Ectodermal cell (in vitro differentiated cells): ENCODE results near the gene TFF3.

ENCODE experiments used
- H3K27ac ChIP-seq: 2 replicates; pipeline ENCODE4 v1.7.0; 2013; ENCODE audit warnings: mild to moderate bottlenecking, low read depth, low read length; ENCODE audit not compliant: insufficient read depth, poor library complexity, severe bottlenecking
- H3K27me3 ChIP-seq: 2 replicates; pipeline ENCODE4 v1.7.0; 2013; ENCODE audit warnings: mild to moderate bottlenecking, low read length; ENCODE audit not compliant: insufficient read depth, control insufficient read depth, poor library complexity, severe bottlenecking
- H3K36me3 ChIP-seq: one replicate; pipeline ENCODE4 v1.7.0; 2013; ENCODE audit warnings: low read length; ENCODE audit not compliant: control insufficient read depth, insufficient read depth
- H3K4me1 ChIP-seq: one replicate; pipeline ENCODE4 v1.7.0; 2013; ENCODE audit warnings: low read length; ENCODE audit not compliant: control insufficient read depth, insufficient read depth
- H3K4me3 ChIP-seq: 2 replicates; pipeline ENCODE4 v1.7.0; 2013; ENCODE audit warnings: low read depth, low read length, control low read depth; ENCODE audit not compliant: insufficient read depth
- H3K9me3 ChIP-seq: 2 replicates; pipeline ENCODE4 v1.7.0; 2013; ENCODE audit warnings: mild to moderate bottlenecking, low read length, moderate library complexity; ENCODE audit not compliant: control insufficient read depth
- WGBS, 2 experiments: methylation state at CpG; one replicate each; pipeline ENCODE4 v1.1.7; 2013; ENCODE audit warnings: missing lambda C conversion rate in 2 of 2; 5-methylcytosine and 5-hydroxymethylcytosine counted together

The TFF3 gene

GRCh38 chr21:42305707-42306147 is 9.5 kb downstream of the TFF3 start:
- WGBS, 2 experiments: 94 to 95% methylated on average over 33 of the region's 33 CpGs
- Histone ChIP-seq H3K9me3 (no peaks in the 10 kb centered on the region), H3K4me3 (no peak overlapping the region), H3K27ac (no peak overlapping the region), H3K4me1 (peaks cover 9% of the 10 kb centered on the region), H3K27me3 (peaks cover 6% of the 10 kb centered on the region), H3K36me3 (no peaks in the 10 kb centered on the region)

DNA sequence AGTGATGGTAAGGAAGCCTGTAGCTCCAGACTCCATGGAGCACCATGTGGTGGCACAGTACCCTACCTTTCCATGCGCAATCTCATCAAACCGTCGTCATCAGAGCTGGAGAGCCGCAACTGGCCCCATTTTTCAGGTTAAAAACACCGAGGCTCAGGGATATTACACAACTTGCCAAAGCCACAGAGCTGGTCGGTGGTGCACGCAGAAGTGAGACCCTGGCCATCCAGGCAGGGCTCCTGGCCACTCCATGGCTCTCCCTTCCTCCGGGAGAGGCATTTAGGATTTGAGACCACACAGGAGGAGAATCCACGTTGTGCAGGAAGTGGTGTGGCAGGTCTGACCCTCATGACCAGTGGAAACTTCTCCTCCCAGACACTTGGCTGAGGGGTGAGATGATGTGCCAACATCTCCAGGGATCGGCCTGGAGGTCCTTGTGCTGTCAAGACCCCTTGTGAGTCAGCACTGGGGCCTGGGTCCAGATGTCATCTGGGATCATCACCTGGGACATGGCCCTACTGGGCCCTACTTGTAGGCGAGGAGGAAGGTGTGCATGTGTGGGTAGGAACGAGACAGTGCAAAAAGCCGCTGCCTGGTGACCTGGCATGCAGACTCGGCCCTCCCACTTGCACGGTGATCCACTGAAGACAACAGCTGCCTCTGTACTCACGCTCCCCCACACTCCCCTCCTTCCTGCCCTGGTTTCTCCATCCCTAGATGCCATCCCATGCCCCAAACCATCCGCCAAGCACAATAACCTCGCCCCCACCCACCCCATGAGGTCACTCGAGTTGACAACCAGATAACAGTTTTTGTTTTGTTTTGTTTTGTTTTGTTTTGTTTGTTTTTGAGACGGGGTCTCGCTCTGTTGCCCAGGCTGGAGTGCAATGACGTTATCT is 10.4 kb downstream of the TFF3 start:
- no peaks in the 10 kb centered on the region for H3K27me3 ChIP-seq
- 93 to 95% methylated on average over 22 of the region's 22 CpGs for WGBS, 2 experiments
- no peaks in the 10 kb centered on the region for H3K36me3 ChIP-seq
- no peak overlapping the region for H3K27ac ChIP-seq
- H3K9me3 ChIP-seq: no peaks in the 10 kb centered on the region
- no peaks in the 10 kb centered on the region for H3K4me1 ChIP-seq
- no peak overlapping the region for H3K4me3 ChIP-seq

GRCh38 chr21:42303443-42303842 is 11.8 kb downstream of the TFF3 start:
- Histone ChIP-seq H3K4me1 (no peaks in the 10 kb centered on the region), H3K4me3 (no peak overlapping the region), H3K27me3 (no peaks in the 10 kb centered on the region), H3K27ac (no peak overlapping the region), H3K36me3 (no peaks in the 10 kb centered on the region), H3K9me3 (no peaks in the 10 kb centered on the region)
- 89 to 94% methylated on average over 2 of the region's 3 CpGs for WGBS, 2 experiments

DNA sequence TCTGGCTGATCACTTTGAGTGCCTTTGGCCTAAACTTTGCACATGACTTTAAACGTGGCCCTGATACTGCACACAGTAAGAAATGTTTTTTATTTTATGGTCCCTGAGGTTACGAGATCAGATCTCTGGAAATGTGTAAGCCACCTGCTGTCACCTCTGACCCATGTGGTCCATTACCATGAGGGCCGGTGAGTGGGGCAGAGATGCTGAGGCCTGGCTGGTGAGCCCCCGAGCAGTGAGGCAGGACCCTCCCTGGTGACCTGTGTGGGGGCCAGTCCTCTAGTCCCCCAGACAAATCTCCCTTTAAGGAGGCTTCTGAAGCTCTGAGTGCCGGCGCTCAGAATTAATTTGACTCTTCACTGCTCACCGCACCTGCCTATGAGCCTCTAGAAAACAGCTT is 12.4 kb downstream of the TFF3 start:
- Histone ChIP-seq H3K27me3 (no peaks in the 10 kb centered on the region), H3K4me3 (no peak overlapping the region), H3K4me1 (no peaks in the 10 kb centered on the region), H3K27ac (no peak overlapping the region), H3K36me3 (no peaks in the 10 kb centered on the region), H3K9me3 (no peaks in the 10 kb centered on the region)
- WGBS, 2 experiments: 78 to 80% methylated on average over 7 of the region's 7 CpGs

DNA sequence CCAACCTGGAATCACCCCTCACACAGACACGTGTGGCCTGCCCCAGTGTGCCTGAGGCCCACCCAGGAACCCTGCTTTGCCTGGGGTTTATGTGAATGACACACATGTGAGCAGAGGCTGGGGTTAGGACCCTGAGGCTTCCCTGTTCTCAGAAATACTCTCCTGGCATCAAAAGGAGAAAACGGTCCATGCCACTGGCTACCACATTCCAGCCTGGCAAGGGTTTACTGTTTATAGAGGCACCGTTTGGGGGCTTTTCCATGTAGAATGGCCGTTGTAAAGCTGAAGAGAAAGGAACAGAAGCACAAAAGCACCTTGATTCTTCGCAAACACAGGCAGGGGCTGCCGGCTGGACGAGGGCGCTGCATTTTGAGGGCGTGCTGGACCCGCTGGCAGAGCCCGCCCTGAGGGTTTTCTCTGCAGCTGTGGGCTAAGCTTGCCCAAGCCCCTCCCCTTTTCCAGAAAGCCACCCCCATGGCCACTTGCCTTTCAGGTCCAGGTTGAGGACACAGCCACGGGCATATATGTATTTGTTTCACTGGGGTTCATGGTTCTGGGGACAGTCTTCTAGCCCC is 13.0 kb downstream of the TFF3 start:
- Histone ChIP-seq H3K9me3 (no peaks in the 10 kb centered on the region), H3K4me1 (no peaks in the 10 kb centered on the region), H3K36me3 (no peaks in the 10 kb centered on the region), H3K27ac (no peak overlapping the region), H3K4me3 (no peak overlapping the region), H3K27me3 (no peaks in the 10 kb centered on the region)
- WGBS, 2 experiments: 82 to 87% methylated on average over 12 of the region's 12 CpGs

- no peaks in the 10 kb centered on the region for H3K27me3 ChIP-seq
- no peaks in the 10 kb centered on the region for H3K9me3 ChIP-seq
- H3K36me3 ChIP-seq: no peaks in the 10 kb centered on the region
- H3K4me1 ChIP-seq: no peaks in the 10 kb centered on the region
- no peak overlapping the region for H3K4me3 ChIP-seq
- H3K27ac ChIP-seq: no peak overlapping the region
- WGBS, 2 experiments: 94 to 95% methylated on average over 20 of the region's 20 CpGs
Measured at GRCh38 chr21:42301371-42302075, 13.7 kb downstream of the TFF3 start.

DNA sequence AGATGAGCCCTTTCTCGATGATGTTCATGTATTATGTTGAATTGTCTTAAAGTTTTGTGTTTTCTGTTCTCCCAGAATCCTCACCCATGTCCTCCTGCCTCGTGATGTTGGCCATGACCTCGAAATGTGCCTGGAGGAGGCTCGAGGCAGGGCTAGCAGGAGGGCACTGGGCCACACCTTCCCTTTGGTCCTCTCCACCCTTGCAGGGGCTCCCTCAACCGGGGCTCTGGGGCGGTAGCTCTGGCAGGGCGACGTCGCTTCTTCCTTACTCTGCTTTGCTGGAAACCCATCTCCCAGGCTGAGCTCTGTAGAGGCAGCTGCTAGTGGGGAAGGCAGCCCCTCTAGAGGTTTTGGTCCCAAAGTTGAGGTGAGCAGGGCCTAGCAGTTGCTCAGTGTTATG is 14.3 kb downstream of the TFF3 start:
- Histone ChIP-seq H3K9me3 (no peaks in the 10 kb centered on the region), H3K36me3 (no peaks in the 10 kb centered on the region), H3K27ac (no peak overlapping the region), H3K4me3 (no peak overlapping the region), H3K4me1 (no peaks in the 10 kb centered on the region), H3K27me3 (no peaks in the 10 kb centered on the region)
- WGBS, 2 experiments: 93 to 96% methylated on average over 9 of the region's 9 CpGs

- Histone ChIP-seq H3K4me3 (no peak overlapping the region), H3K36me3 (no peaks in the 10 kb centered on the region), H3K27me3 (no peaks in the 10 kb centered on the region), H3K27ac (no peak overlapping the region), H3K9me3 (no peaks in the 10 kb centered on the region), H3K4me1 (no peaks in the 10 kb centered on the region)
- WGBS, 2 experiments: 90 to 94% methylated on average over 5 to 7 of the region's 7 CpGs
Measured at GRCh38 chr21:42300045-42300583, 15.1 kb downstream of the TFF3 start.

DNA sequence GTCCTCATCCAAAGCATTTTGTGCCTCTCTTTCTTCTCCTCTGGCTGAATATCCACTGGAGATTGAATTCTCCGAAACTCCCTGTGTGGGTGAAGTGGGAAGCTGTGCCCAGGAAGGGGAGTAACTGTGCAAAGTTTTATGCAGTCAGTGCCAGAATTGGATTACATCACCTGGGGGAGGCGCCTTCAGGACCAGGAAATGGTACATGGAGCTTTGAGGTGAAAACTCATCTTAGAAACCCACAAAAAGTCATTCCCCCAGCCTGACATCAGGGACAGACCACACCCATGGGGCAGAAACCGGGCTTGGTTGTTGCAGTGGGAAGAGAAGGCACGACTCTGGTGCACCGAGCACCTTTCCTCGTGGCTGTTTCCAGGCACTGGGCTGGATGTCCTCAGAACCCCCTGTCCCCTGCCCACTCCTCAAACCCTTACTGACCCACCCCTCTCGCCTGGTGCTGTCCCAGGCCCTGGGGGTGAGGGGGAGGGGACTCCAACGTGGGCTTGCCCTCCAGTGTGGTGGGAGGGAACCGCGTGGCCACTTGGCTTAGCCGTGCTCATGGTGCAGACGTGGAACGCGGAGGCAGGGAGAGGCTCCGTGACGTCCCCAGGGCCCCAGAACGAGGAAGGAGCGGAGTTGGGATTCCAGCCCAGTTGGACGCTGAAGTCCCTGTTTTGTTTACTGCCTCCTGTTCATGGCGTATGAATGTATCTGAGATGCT is 15.7 kb downstream of the TFF3 start:
- Histone ChIP-seq H3K4me3 (no peak overlapping the region), H3K9me3 (no peaks in the 10 kb centered on the region), H3K36me3 (no peaks in the 10 kb centered on the region), H3K27me3 (no peaks in the 10 kb centered on the region), H3K27ac (no peak overlapping the region), H3K4me1 (no peaks in the 10 kb centered on the region)
- 88% methylated on average over 20 of the region's 20 CpGs for WGBS, 2 experiments
